HEK293 (cell line): ENCODE data around the gene PA2G4.
A peak's percentile ranks its signal among the peaks of the same experiment; 100 is the strongest.

Source experiments
- CTCF ChIA-PET: fragments of 350-600 bp; formaldehyde crosslinking; extraction: SDS; loops from one replicate; lab custom pipeline; 2021; ENCODE audit warnings: antibody characterized with exemption; lab: Yijun Ruan, JAX
- POLR2A ChIA-PET: fragments of 300-600 bp; formaldehyde crosslinking; extraction: SDS; loops from one replicate; lab custom pipeline; 2020; ENCODE audit warnings: antibody characterized with exemption, inconsistent platforms; lab: Yijun Ruan, JAX
- H3K27ac ChIP-seq: fragments of 200-500 bp; sonication (Bioruptor generic); 2 replicates; pipeline ENCODE4 v1.5.1; 2014; ENCODE audit warnings: low read depth, low read length, control low read depth, inconsistent platforms; ENCODE audit errors: extremely low read depth
- H3K36me3 ChIP-seq, 2 experiments: fragments of 200-500 bp in 1 of 2; sonication (Bioruptor generic) in 1 of 2; 1 replicate in 1 of 2; 2 replicates in 1 of 2; pipeline ENCODE4 v1.5.1; 2014 to 2017; ENCODE audit warnings: inconsistent platforms in 2 of 2, low read length in 2 of 2; ENCODE audit not compliant: control insufficient read depth in 2 of 2, insufficient read depth in 1 of 2
- H3K4me1 ChIP-seq: fragments of 200-500 bp; sonication (Bioruptor generic); 2 replicates; pipeline ENCODE4 v1.5.1; 2014; ENCODE audit warnings: mild to moderate bottlenecking, low read length, inconsistent platforms; ENCODE audit not compliant: control insufficient read depth, insufficient read depth
- H3K4me3 ChIP-seq: 2 replicates; pipeline ENCODE4 v1.5.1; 2011; ENCODE audit warnings: low read depth, mild to moderate bottlenecking, control low read depth, low read length, moderate library complexity
- H3K9me3 ChIP-seq: fragments of 200-500 bp; sonication (Bioruptor generic); 2 replicates; pipeline ENCODE4 v1.5.1; 2014; ENCODE audit warnings: low read depth, low read length, inconsistent platforms; ENCODE audit not compliant: control insufficient read depth, insufficient read depth
- BCL11A ChIP-seq: fragments of 450-650 bp; formaldehyde crosslinking; IDR thresholded peaks from 2 replicates; pipeline ENCODE4 v1.5.1; 2016; ENCODE audit warnings: low read depth, missing biosample characterization, missing genetic modification characterization
- GFI1B ChIP-seq: fragments of 450-650 bp; formaldehyde crosslinking; IDR thresholded peaks from 2 replicates; pipeline ENCODE4 v1.5.1; 2016; ENCODE audit warnings: missing biosample characterization, missing genetic modification characterization
- GLIS1 ChIP-seq: fragments of 450-650 bp; formaldehyde crosslinking; IDR thresholded peaks from 2 replicates; pipeline ENCODE4 v1.5.1; 2016; ENCODE audit warnings: missing biosample characterization, missing genetic modification characterization
- GLIS2 ChIP-seq: fragments of 450-650 bp; formaldehyde crosslinking; IDR thresholded peaks from 2 replicates; pipeline ENCODE4 v1.5.1; 2016; ENCODE audit warnings: missing biosample characterization, missing genetic modification characterization
- HOXA7 ChIP-seq: sonication (generic); formaldehyde crosslinking; IDR thresholded peaks from 2 replicates; pipeline ENCODE4 v1.8.1; 2022; ENCODE audit warnings: missing genetic modification reagents, borderline replicate concordance
- IKZF3 ChIP-seq: fragments of 450-650 bp; IDR thresholded peaks from 2 replicates; pipeline ENCODE4 v1.5.0; 2018; ENCODE audit warnings: missing biosample characterization, mild to moderate bottlenecking, missing genetic modification characterization, moderate library complexity
- KLF10 ChIP-seq: fragments of 450-650 bp; IDR thresholded peaks from 2 replicates; pipeline ENCODE4 v1.5.1; 2018; ENCODE audit warnings: missing biosample characterization, mild to moderate bottlenecking, missing genetic modification characterization
- KLF16 ChIP-seq: fragments of 450-650 bp; formaldehyde crosslinking; IDR thresholded peaks from 2 replicates; pipeline ENCODE4 v1.5.1; 2017; ENCODE audit warnings: missing biosample characterization, missing genetic modification characterization
- ZBTB20 ChIP-seq: fragments of 450-650 bp; formaldehyde crosslinking; IDR thresholded peaks from 2 replicates; pipeline ENCODE4 v1.5.1; 2016; ENCODE audit warnings: missing biosample characterization, missing genetic modification characterization
- ZFP3 ChIP-seq: fragments of 450-650 bp; formaldehyde crosslinking; IDR thresholded peaks from 2 replicates; pipeline ENCODE4 v1.5.1; 2016; ENCODE audit warnings: low read depth, missing biosample characterization, missing genetic modification characterization
- ZNF211 ChIP-seq: fragments of 450-650 bp; formaldehyde crosslinking; IDR thresholded peaks from 2 replicates; pipeline ENCODE4 v1.5.1; 2016; ENCODE audit warnings: low read depth, missing biosample characterization, missing genetic modification characterization
- ZNF473 ChIP-seq: fragments of 450-650 bp; formaldehyde crosslinking; IDR thresholded peaks from 2 replicates; pipeline ENCODE4 v1.5.1; 2017; ENCODE audit warnings: missing biosample characterization, missing genetic modification characterization
- ZNF791 ChIP-seq: fragments of 450-650 bp; formaldehyde crosslinking; IDR thresholded peaks from 2 replicates; pipeline ENCODE4 v1.5.1; 2016; ENCODE audit warnings: missing biosample characterization, missing genetic modification characterization
- TF ChIP-seq, protein P1 (sequence below): fragments of 450-650 bp; formaldehyde crosslinking; IDR thresholded peaks from 2 replicates; pipeline ENCODE4 v1.5.1; 2016; ENCODE audit warnings: missing biosample characterization, missing genetic modification characterization
- TF ChIP-seq, protein P2 (sequence below): fragments of 450-650 bp; formaldehyde crosslinking; IDR thresholded peaks from 2 replicates; pipeline ENCODE4 v1.5.1; 2016; ENCODE audit warnings: missing biosample characterization, missing genetic modification characterization
- TF ChIP-seq, protein P3 (sequence below): fragments of 450-650 bp; formaldehyde crosslinking; IDR thresholded peaks from 2 replicates; pipeline ENCODE4 v1.5.1; 2017; ENCODE audit warnings: missing biosample characterization, missing genetic modification characterization

PA2G4 gene

DNA sequence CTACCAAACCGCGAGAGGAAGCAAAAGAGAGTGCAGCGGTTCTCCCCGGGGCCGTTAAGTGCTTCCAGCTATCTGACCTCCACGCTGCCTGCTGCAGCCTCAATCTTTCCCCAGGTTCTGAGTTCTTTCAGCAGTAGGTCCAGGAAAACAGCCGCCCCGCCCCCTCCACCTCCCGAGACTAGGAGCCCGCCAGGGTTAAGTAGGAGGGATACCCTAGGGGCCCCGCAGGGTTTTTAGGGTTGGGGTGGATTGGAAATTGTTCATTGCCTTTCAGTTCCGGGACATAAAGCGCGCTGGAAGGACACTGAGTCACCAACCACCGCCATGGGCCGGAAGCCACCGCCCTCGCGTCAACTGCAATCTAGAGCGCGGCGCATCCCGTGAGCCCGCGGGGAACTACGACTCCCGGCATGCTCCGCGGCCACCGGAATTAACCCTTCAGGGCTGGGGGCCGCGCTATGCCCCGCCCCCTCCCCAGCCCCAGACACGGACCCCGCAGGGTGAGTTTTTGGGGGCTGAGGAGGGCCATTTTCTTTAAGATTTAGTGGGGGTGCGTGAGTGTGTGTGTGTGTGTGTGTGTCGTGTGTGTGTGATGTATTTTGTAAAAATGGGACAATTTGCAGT lies 47.9 kb downstream of the PA2G4 start, which contains the start of gene MYL6B (continued):
- TF ChIP-seq ZNF791 (tag by site-specific recombination) (no peak), KLF10 (tag by site-specific recombination) (peak; percentile 68), HOXA7 (CRISPR knock-in tag) (no peak), ZFP3 (tag by site-specific recombination) (no peak)

DNA sequence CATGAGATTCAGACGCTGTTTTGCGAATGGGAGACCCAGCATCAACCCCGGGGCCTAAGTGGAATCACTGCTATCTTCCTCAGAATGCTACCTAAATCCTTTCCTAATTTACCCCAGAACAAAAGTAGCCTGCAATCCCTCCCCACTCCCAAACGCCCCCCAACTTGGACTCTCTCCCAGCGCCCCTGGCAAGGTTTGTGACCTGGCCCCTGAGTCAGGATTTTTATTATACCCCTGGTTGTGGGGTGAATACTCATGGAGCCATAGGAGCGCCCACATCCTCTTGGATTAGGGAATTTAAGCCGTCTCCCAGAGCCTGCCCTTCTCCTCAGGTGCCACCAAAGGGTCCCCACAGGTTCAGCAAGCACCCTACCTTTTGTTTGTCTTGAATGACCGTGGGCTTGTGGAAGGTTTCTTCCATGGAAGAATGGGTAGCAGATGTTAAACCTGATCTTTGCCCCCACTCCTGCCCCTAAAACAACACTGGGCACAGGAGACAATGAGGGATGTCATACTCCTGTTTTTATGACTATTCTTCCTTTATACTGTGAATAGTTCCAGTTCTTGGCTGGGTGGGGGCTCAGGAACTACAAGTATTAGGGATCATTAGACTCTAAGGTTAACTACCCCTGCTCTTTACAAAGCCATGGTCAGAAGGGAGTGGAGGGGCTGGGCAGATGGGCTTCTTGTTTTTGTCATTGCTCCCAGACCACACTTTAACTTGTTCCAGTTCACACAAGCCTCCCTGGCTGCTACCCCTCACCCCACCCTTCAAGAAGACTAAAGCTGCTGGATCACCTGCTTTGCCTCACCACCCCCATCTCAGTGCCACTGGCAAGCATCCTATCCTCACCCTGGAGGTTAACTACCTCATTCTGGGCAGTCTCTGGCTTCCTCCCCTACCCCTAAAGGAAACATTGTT lies 48.7 kb downstream of the PA2G4 start:
- ChIA-PET POLR2A (interaction anchor here (1.8 kb wide), 1 partner anchor 25 kb away, joined by 18 read pairs; the partner anchor contains the start of gene ESYT1), CTCF (no interaction called here)
- Histone ChIP-seq H3K4me1 (no peaks in the 10 kb centered on the region; the same call in 1 of the 2 replicates), H3K36me3 (peaks cover 4 to 21% of the 10 kb centered on the region in 2 experiments), H3K4me3 (peak overlapping the region; percentile 46), H3K9me3 (no peaks in the 10 kb centered on the region), H3K27ac (peak overlapping the region; percentile 32; the same call in 1 of the 2 replicates)
- peak; percentile 9 for TF ChIP-seq ZBTB20 (tag by site-specific recombination)
- 0 out of 2 replicates have a peak, but pooled peaks have one; percentile 3 for TF ChIP-seq KLF16 (tag by site-specific recombination)
- TF ChIP-seq GLIS1 (tag by site-specific recombination) = peak; percentile 44; the same call in 1 of the 2 replicates
- TF ChIP-seq BCL11A (tag by site-specific recombination) = no peak
- no peak for TF ChIP-seq ZNF473 (tag by site-specific recombination)
- TF ChIP-seq GFI1B (tag by site-specific recombination) = 0 out of 2 replicates have a peak, but pooled peaks have one; percentile 9
- TF ChIP-seq, protein P1, sequence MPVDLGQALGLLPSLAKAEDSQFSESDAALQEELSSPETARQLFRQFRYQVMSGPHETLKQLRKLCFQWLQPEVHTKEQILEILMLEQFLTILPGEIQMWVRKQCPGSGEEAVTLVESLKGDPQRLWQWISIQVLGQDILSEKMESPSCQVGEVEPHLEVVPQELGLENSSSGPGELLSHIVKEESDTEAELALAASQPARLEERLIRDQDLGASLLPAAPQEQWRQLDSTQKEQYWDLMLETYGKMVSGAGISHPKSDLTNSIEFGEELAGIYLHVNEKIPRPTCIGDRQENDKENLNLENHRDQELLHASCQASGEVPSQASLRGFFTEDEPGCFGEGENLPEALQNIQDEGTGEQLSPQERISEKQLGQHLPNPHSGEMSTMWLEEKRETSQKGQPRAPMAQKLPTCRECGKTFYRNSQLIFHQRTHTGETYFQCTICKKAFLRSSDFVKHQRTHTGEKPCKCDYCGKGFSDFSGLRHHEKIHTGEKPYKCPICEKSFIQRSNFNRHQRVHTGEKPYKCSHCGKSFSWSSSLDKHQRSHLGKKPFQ (tag by site-specific recombination) = peak; percentile 66
- TF ChIP-seq IKZF3 (tag by site-specific recombination) = 0 out of 2 replicates have a peak, but pooled peaks have one; percentile 12
- TF ChIP-seq, protein P2, sequence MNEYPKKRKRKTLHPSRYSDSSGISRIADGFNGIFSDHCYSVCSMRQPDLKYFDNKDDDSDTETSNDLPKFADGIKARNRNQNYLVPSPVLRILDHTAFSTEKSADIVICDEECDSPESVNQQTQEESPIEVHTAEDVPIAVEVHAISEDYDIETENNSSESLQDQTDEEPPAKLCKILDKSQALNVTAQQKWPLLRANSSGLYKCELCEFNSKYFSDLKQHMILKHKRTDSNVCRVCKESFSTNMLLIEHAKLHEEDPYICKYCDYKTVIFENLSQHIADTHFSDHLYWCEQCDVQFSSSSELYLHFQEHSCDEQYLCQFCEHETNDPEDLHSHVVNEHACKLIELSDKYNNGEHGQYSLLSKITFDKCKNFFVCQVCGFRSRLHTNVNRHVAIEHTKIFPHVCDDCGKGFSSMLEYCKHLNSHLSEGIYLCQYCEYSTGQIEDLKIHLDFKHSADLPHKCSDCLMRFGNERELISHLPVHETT (tag by site-specific recombination) = 0 out of 2 replicates have a peak, but pooled peaks have one; percentile 5

DNA sequence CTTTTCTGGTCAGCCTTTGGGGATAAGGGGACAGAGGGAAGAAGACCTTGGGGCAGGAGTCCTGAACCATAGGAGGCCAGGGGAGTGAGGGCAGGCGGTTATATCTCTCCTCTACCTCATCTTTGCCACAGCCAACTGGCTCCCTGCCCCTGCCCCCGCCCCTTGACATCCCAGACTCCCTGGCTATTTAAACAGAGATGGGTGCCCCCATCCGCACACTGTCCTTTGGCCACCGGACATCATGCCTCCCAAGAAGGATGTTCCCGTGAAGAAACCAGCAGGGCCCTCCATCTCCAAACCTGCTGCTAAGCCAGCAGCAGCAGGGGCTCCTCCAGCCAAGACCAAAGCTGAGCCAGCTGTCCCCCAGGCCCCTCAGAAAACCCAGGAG lies 49.3 kb downstream of the PA2G4 start:
- CTCF ChIA-PET = interaction anchor here (0.6 to 2.2 kb wide), 4 partner anchors 16 to 35 kb away, joined by 3 to 8 read pairs (median 4); partner anchors contain the start of gene ZC3H10
- no peaks in the 10 kb centered on the region; the same call in 1 of the 2 replicates for H3K4me1 ChIP-seq
- POLR2A ChIA-PET = interaction anchor here (3.8 kb wide), 1 partner anchor 26 kb away, joined by 20 read pairs; the partner anchor contains the start of gene ESYT1
- H3K4me3 ChIP-seq = no peak overlapping the region
- H3K9me3 ChIP-seq = no peaks in the 10 kb centered on the region
- H3K36me3 ChIP-seq = peaks cover 4 to 21% of the 10 kb centered on the region in 2 experiments
- TF ChIP-seq, protein P3, sequence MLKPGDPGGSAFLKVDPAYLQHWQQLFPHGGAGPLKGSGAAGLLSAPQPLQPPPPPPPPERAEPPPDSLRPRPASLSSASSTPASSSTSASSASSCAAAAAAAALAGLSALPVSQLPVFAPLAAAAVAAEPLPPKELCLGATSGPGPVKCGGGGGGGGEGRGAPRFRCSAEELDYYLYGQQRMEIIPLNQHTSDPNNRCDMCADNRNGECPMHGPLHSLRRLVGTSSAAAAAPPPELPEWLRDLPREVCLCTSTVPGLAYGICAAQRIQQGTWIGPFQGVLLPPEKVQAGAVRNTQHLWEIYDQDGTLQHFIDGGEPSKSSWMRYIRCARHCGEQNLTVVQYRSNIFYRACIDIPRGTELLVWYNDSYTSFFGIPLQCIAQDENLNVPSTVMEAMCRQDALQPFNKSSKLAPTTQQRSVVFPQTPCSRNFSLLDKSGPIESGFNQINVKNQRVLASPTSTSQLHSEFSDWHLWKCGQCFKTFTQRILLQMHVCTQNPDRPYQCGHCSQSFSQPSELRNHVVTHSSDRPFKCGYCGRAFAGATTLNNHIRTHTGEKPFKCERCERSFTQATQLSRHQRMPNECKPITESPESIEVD = no peak
- 0 out of 2 replicates have a peak, but pooled peaks have one; percentile 33 for TF ChIP-seq GLIS2 (tag by site-specific recombination)
- TF ChIP-seq ZNF211 (tag by site-specific recombination) = no peak
- H3K27ac ChIP-seq = no peak overlapping the region
